Left lung (tissue), 10 donors: ENCODE results near the gene ZNF273. TPM values are rescaled to one million over a fixed set of nuclear protein-coding genes. Genes with fewer than 3 reads are reported as not detected.

ENCODE experiments used
- ATAC-seq: fragments of 200-7000 bp; cut with Tn5 transposase; one replicate; pipeline ENCODE4 v1.9.1; 2020; ENCODE audit warnings: moderate library complexity
- DNase-seq, 4 donors: peaks; one replicate each; pipeline ENCODE4 v3.0.0-alpha.2; 2013 to 2020
- H3K27ac ChIP-seq, 2 donors: fragments of 200-600 bp; sonication (generic) in 1 of 2; one replicate each; pipeline versions ENCODE4 v1.5.0 to v1.8.0; 2020 to 2021
- H3K27me3 ChIP-seq, 2 donors: fragments of 200-600 bp; sonication (generic) in 1 of 2; one replicate each; pipeline versions ENCODE4 v1.5.0 to v1.8.0; 2020 to 2021
- H3K36me3 ChIP-seq, 2 donors: fragments of 200-600 bp; sonication (generic) in 1 of 2; one replicate each; pipeline versions ENCODE4 v1.5.0 to v1.8.0; 2020 to 2021
- H3K4me1 ChIP-seq, 2 donors: fragments of 200-600 bp; one replicate each; pipeline ENCODE4 v1.8.0; 2021
- H3K4me3 ChIP-seq, 2 donors: fragments of 200-600 bp; sonication (generic) in 1 of 2; one replicate each; pipeline versions ENCODE4 v1.5.0 to v1.8.0; 2020 to 2021; ENCODE audit warnings: mild to moderate bottlenecking in 1 of 2
- H3K9me3 ChIP-seq, 2 donors: fragments of 200-600 bp; sonication (generic) in 1 of 2; one replicate each; pipeline versions ENCODE4 v1.5.0 to v1.8.0; 2020 to 2021
- CTCF ChIP-seq, 2 donors: fragments of 200-600 bp; sonication (generic) in 1 of 2; IDR thresholded peaks; one replicate each; pipeline versions ENCODE4 v1.5.0 to v1.8.0; 2021; ENCODE audit warnings: antibody characterized with exemption in 2 of 2
- intact Hi-C, 2 donors: fragments of 100-400 bp; cut with DNase I; formaldehyde crosslinking; loops; one replicate each; pipeline versions ENCODE4 v1.11.2 to v1.14.2; 2022
- polyA plus RNA-seq, 6 donors: library from polyadenylated mRNA; unstranded; fragments of 120-200 nt; gene quantifications; one replicate each; pipeline ENCODE4 v1.2.1, GENCODE V29; 2013; ENCODE audit not compliant: insufficient read length in 6 of 6
- total RNA-seq, 2 donors: library from RNA; stranded (reverse); fragmentation: NEBNext Ultra II Directional; extraction: Animal tissue kit (Norgen Biotek cat#: 25700); gene quantifications; one replicate each; pipeline ENCODE4 v1.2.1, GENCODE V29; 2021
- donor health status: DM: no; HTN: yes; CAD: no.
- donor health status: DM: no; HTN: no; CAD: no.

ZNF273 gene
- total and polyA plus RNA-seq, 8 donors: 5.0 to 16.7 (median 13.3) TPM

GRCh38 chr7:64886956-64887545, 16.0 kb upstream of the ZNF273 start:
- DNase-seq: no peak
- Histone ChIP-seq H3K27me3 (peaks cover 9 to 76% of the 10 kb centered on the region in 2 donors), H3K9me3 (peaks cover 0 to 4% of the 10 kb centered on the region in 2 donors), H3K27ac (no peak overlapping the region), H3K36me3 (no peaks in the 10 kb centered on the region), H3K4me1 (peaks cover 4 to 25% of the 10 kb centered on the region in 2 donors), H3K4me3 (no peak overlapping the region)
- intact Hi-C loops: no loop called here
- no peak for ATAC-seq
- TF ChIP-seq CTCF (IDR thresholded peaks at IDR 0.05): no peak

GRCh38 chr7:64887756-64888508, 15.1 kb upstream of the ZNF273 start:
- intact Hi-C loops: no loop called here
- peaks cover 4 to 20% of the 10 kb centered on the region in 2 donors for H3K4me1 ChIP-seq
- H3K27ac ChIP-seq: no peak overlapping the region
- H3K27me3 ChIP-seq: peaks cover 7 to 67% of the 10 kb centered on the region in 2 donors
- peak; percentile 19 to 50 for TF ChIP-seq CTCF (IDR thresholded peaks at IDR 0.05)
- peak overlapping the region; percentile 31 to 48 for H3K4me3 ChIP-seq
- peak in 1 of 4 donors; percentile 52 for DNase-seq
- peak; percentile 80 for ATAC-seq
- H3K36me3 ChIP-seq: no peaks in the 10 kb centered on the region
- H3K9me3 ChIP-seq: no peaks in the 10 kb centered on the region

GRCh38 chr7:64888561-64888900, 14.5 kb upstream of the ZNF273 start:
- Histone ChIP-seq H3K9me3 (no peaks in the 10 kb centered on the region), H3K27me3 (peaks cover 7 to 61% of the 10 kb centered on the region in 2 donors), H3K27ac (no peak overlapping the region), H3K4me1 (peaks cover 4 to 20% of the 10 kb centered on the region in 2 donors), H3K4me3 (peak overlapping the region; percentile 31 to 48), H3K36me3 (no peaks in the 10 kb centered on the region)
- no peak for DNase-seq
- intact Hi-C loops: no loop called here
- no peak for TF ChIP-seq CTCF (IDR thresholded peaks at IDR 0.05)
- peak; percentile 45 for ATAC-seq

GRCh38 chr7:64888901-64889685, 14.0 kb upstream of the ZNF273 start:
- peak; percentile 76 for ATAC-seq
- no peak for TF ChIP-seq CTCF (IDR thresholded peaks at IDR 0.05)
- H3K9me3 ChIP-seq: no peaks in the 10 kb centered on the region
- H3K4me1 ChIP-seq: peaks cover 4 to 20% of the 10 kb centered on the region in 2 donors
- peaks cover 7 to 55% of the 10 kb centered on the region in 2 donors for H3K27me3 ChIP-seq
- DNase-seq: peak in 2 of 4 donors; percentile 62 to 86
- H3K27ac ChIP-seq: no peak overlapping the region
- H3K4me3 ChIP-seq: peak overlapping the region; percentile 31 to 48
- no peaks in the 10 kb centered on the region for H3K36me3 ChIP-seq
- intact Hi-C loops: no loop called here
